Heart right ventricle (tissue), 16 donors: Measurements from ENCODE around the gene CEP164. TPM values are rescaled to one million over a fixed set of nuclear protein-coding genes. Genes with fewer than 3 reads are reported as not detected.

Source experiments
- ATAC-seq, 8 donors: fragments of 200-7000 bp; cut with Tn5 transposase; one replicate each; pipeline ENCODE4 v1.9.1; 2020; ENCODE audit warnings: mild to moderate bottlenecking in 8 of 8, moderate library complexity in 8 of 8, moderate number of reproducible peaks in 1 of 8
- DNase-seq, 2 donors: peaks; one replicate each; pipeline ENCODE4 v3.0.0-alpha.2; 2020
- H3K27ac ChIP-seq, 10 donors: fragments of 200-600 bp; sonication (generic) in 2 of 10; one replicate each; pipeline versions ENCODE4 v1.5.0 to v1.8.0; 2020 to 2022; ENCODE audit warnings: mild to moderate bottlenecking in 3 of 10
- H3K27me3 ChIP-seq, 7 donors: fragments of 200-600 bp; one replicate each; pipeline ENCODE4 v1.8.0; 2021 to 2022; ENCODE audit warnings: mild to moderate bottlenecking in 2 of 7
- H3K36me3 ChIP-seq, 9 donors: fragments of 200-600 bp; sonication (generic) in 1 of 9; one replicate each; pipeline versions ENCODE4 v1.5.0 to v1.8.0; 2020 to 2022; ENCODE audit warnings: mild to moderate bottlenecking in 2 of 9
- H3K4me1 ChIP-seq, 9 donors: fragments of 200-600 bp; sonication (generic) in 1 of 9; one replicate each; pipeline versions ENCODE4 v1.5.0 to v1.8.0; 2020 to 2022; ENCODE audit warnings: mild to moderate bottlenecking in 4 of 9
- H3K4me3 ChIP-seq, 10 donors: fragments of 200-600 bp; sonication (generic) in 2 of 10; one replicate each; pipeline versions ENCODE4 v1.5.0 to v1.8.0; 2020 to 2022; ENCODE audit warnings: mild to moderate bottlenecking in 7 of 10, moderate library complexity in 2 of 10
- H3K9me3 ChIP-seq, 11 donors: fragments of 200-600 bp in 10 of 11; sonication (generic) in 2 of 11; one replicate each; pipeline versions ENCODE4 v1.5.0 to v1.8.0; 2013 to 2022; ENCODE audit warnings: mild to moderate bottlenecking in 2 of 11, control low read depth in 1 of 11, moderate library complexity in 1 of 11
- CTCF ChIP-seq, 9 donors: fragments of 200-600 bp; sonication (generic) in 2 of 9; IDR thresholded peaks; one replicate each; pipeline versions ENCODE4 v1.5.0 to v1.8.0; 2021 to 2022; ENCODE audit warnings: antibody characterized with exemption in 9 of 9, mild to moderate bottlenecking in 5 of 9, moderate library complexity in 1 of 9
- WGBS, 2 donors: extraction: QIAGEN DNeasy Blood & Tissue Kit; methylation state at CpG; one replicate each; pipeline ENCODE4 v1.1.7; 2013; ENCODE audit warnings: inconsistent platforms in 1 of 2; 5-methylcytosine and 5-hydroxymethylcytosine counted together
- intact Hi-C, 10 donors: fragments of 100-400 bp; cut with DNase I; formaldehyde crosslinking; loops; one replicate each; pipeline versions ENCODE4 v1.11.1 to v1.14.2; 2022
- polyA plus RNA-seq, 2 donors: library from polyadenylated mRNA; stranded (reverse); fragments of 200-250 nt; gene quantifications; one replicate each; pipeline ENCODE4 v1.2.3, GENCODE V29; 2013
- total RNA-seq, 10 donors: library from RNA; stranded (reverse); fragmentation: NEBNext Ultra II Directional in 3 of 10; extraction: Animal tissue kit (Norgen Biotek cat#: 25700) in 3 of 10; gene quantifications; one replicate each; pipeline versions ENCODE4 v1.2.1 to v1.2.4, GENCODE V29; 2021 to 2023
- donor health status: Arrhythmogenic right ventricular cardiomyopathy.
- donor health status: ischemic (EF 13 %, LVEDD 7.1; RV severe dilation, severe dysfunction).
- donor health status: healthy with polysubstance abuse.
- donor health status: DM: no; HTN: yes; CAD: no.
- donor health status: DM: no; HTN: no; CAD: no.
- donor health status: ischemic (EF 25% LVEDD 6.9; RV normal size, moderate dysfunction).
- donor health status: ischemic (EF 25% LVEDD 5.7; RV mildly dilated, moderate dysfunction).
- donor health status: healthy.
- donor health status: DM: yes; HTN: yes; CAD: no.
- donor health status: Ischemic cardiomyopathy.
- donor health status: ischemic (EF 35%, LVEDD 5.7; RV mildly dilated, moderate dysfunction).
- donor health status: nonischemic (EF 11% LVEDD 7.7; RV severe dilation, severe dysfunction).
- donor health status: DM: yes; HTN: yes; CAD: no.
- donor health status: PGD.
- donor health status: ischemic (EF 29% LVEDD 5.4; RV normal size, mild dysfunction).
- donor health status: nonischemic (EF 23%, LVEDD 6.1; RV moderate dilation, normal function).

The CEP164 gene
- total and polyA plus RNA-seq, 12 donors, result 3.5 to 17.9 (median 6.6) TPM

- peaks cover 0 to 8% (median 0%) of the 10 kb centered on the region in 7 donors for H3K27me3 ChIP-seq
- H3K4me1 ChIP-seq, result peaks cover 11 to 37% (median 22%) of the 10 kb centered on the region in 9 donors
- no peak for DNase-seq
- no peak overlapping the region for H3K27ac ChIP-seq
- intact Hi-C loops, result loop anchor here in 1 of 10 donors (10.0 kb wide), 1 partner anchor 79 kb away; the partner anchor contains the start of genes PCSK7 and RNF214
- H3K4me3 ChIP-seq, result peak overlapping the region in 7 of 10 donors; percentile 70 to 95 (median 90)
- peak in 1 of 8 donors; percentile 23 for ATAC-seq
- H3K9me3 ChIP-seq, result no peaks in the 10 kb centered on the region
- WGBS, 2 donors, result 80 to 84% methylated on average over 14 of the region's 14 CpGs
- peaks cover 0 to 6% (median 0%) of the 10 kb centered on the region in 9 donors for H3K36me3 ChIP-seq
- TF ChIP-seq CTCF (IDR thresholded peaks at IDR 0.05), result no peak
Observed at GRCh38 chr11:117313828-117314768, 13.6 kb upstream of the CEP164 start.

- intact Hi-C loops, result loop anchor here in 2 of 10 donors (5.0 to 10.0 kb wide), 2 partner anchors 80 to 83 kb away; partner anchors contain the start of genes PCSK7 (in 2 of the 2) and RNF214 (in 2 of the 2)
- DNase-seq, result no peak
- Histone ChIP-seq H3K27ac (no peak overlapping the region), H3K27me3 (peaks cover 0 to 8% (median 0%) of the 10 kb centered on the region in 7 donors), H3K9me3 (no peaks in the 10 kb centered on the region), H3K4me1 (peaks cover 11 to 37% (median 22%) of the 10 kb centered on the region in 9 donors), H3K36me3 (peaks cover 0 to 6% (median 0%) of the 10 kb centered on the region in 9 donors), H3K4me3 (peak overlapping the region in 9 of 10 donors; percentile 65 to 95 (median 89))
- 19 to 22% methylated on average over 10 of the region's 10 CpGs for WGBS, 2 donors
- peak in 1 of 8 donors; percentile 21 for ATAC-seq
- no peak for TF ChIP-seq CTCF (IDR thresholded peaks at IDR 0.05)
Observed at GRCh38 chr11:117314840-117315239, 12.8 kb upstream of the CEP164 start.

GRCh38 chr11:117315285-117316196 lies 12.1 kb upstream of the CEP164 start:
- H3K27me3 ChIP-seq, result peaks cover 0 to 8% (median 0%) of the 10 kb centered on the region in 7 donors
- no peaks in the 10 kb centered on the region for H3K9me3 ChIP-seq
- H3K36me3 ChIP-seq, result peaks cover 0 to 2% (median 0%) of the 10 kb centered on the region in 9 donors
- intact Hi-C loops, result loop anchor here in 3 of 10 donors (2.0 to 10.0 kb wide), 3 partner anchors 81 to 83 kb away; partner anchors contain the start of genes PCSK7 (in 3 of the 3) and RNF214 (in 3 of the 3)
- no peak for TF ChIP-seq CTCF (IDR thresholded peaks at IDR 0.05)
- peak overlapping the region in 9 of 10 donors; percentile 40 to 80 (median 69) for H3K27ac ChIP-seq
- H3K4me3 ChIP-seq, result peak overlapping the region; percentile 65 to 95 (median 88)
- DNase-seq (no peak), ATAC-seq (peak; percentile 23 to 75 (median 39))
- peaks cover 11 to 37% (median 22%) of the 10 kb centered on the region in 9 donors for H3K4me1 ChIP-seq
- 1 to 2% methylated on average over 62 of the region's 62 CpGs for whole genome bisulfite sequencing, 2 donors
